NT2/D1 (cell line): ENCODE data around the gene RFXANK.

Experiments used
- DNase-seq: peaks from one replicate; pipeline ENCODE4 v3.0.0-alpha.2; 2011; ENCODE audit warnings: low read depth, low spot score
- H3K27me3 ChIP-seq: 2 replicates; pipeline ENCODE4 v1.6.0; 2011; ENCODE audit warnings: mild to moderate bottlenecking; ENCODE audit not compliant: insufficient read length, insufficient read depth
- H3K36me3 ChIP-seq: 2 replicates; pipeline ENCODE4 v1.6.1; 2011; ENCODE audit warnings: mild to moderate bottlenecking, low read length, mixed read lengths; ENCODE audit not compliant: insufficient read depth, insufficient read length
- H3K4me1 ChIP-seq: 2 replicates; pipeline ENCODE4 v1.5.1; 2011; ENCODE audit not compliant: insufficient read depth, insufficient read length
- H3K4me3 ChIP-seq: 2 replicates; pipeline ENCODE4 v1.5.1; 2011; ENCODE audit warnings: low read depth; ENCODE audit not compliant: insufficient read length
- H3K9ac ChIP-seq: 2 replicates; pipeline ENCODE4 v1.6.0; 2011; ENCODE audit warnings: low read depth; ENCODE audit not compliant: insufficient read length
- H3K9me3 ChIP-seq: 2 replicates; pipeline ENCODE4 v1.5.1; 2011; ENCODE audit warnings: mild to moderate bottlenecking, low read length; ENCODE audit not compliant: insufficient read depth
- SUZ12 ChIP-seq: IDR thresholded peaks from 2 replicates; pipeline ENCODE4 v1.6.1; 2011; ENCODE audit not compliant: insufficient read length, insufficient read depth; ENCODE audit errors: extremely low read depth
- YY1 ChIP-seq: IDR thresholded peaks from 2 replicates; pipeline ENCODE4 v1.6.1; 2011; ENCODE audit not compliant: insufficient read length, insufficient read depth
- ZNF274 ChIP-seq: IDR thresholded peaks from 2 replicates; pipeline ENCODE4 v1.6.1; 2011; ENCODE audit warnings: mild to moderate bottlenecking, low read depth, low read length

RFXANK gene

DNA sequence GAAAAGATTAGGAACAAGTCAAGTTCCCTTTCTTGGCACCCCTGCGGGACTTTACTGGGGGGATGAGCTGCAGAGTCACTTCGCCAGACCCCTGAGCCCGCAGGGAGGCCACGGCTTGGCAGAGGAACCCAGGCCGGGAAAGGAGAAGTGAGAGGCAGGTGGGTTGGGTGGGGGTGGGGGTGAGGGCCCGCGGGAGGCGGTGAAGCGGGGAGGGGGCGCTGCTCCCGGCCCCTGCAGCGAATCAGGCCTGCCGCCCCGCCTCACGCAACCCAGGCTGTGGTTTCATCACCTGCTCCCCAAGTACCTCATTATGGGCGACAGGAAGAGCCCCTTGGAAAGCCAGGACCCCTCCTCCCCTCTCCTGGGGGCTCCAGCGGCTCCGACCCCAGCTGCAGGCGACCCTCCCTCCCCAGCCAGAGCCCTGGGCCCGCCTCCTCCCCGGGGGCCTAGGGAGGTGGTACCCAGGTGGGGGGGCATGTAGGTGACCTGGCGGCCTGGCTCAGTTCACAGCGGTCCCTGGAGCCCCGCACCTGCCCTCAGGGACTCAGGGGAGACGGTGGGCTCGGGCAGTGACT is 31.5 kb upstream of the RFXANK start:
- Histone ChIP-seq H3K4me3 (no peak overlapping the region), H3K27me3 (peaks cover 25% of the 10 kb centered on the region), H3K9ac (no peak overlapping the region), H3K4me1 (peaks cover 4% of the 10 kb centered on the region), H3K9me3 (peaks cover 7% of the 10 kb centered on the region), H3K36me3 (no peaks in the 10 kb centered on the region)
- no peak for DNase-seq
- TF ChIP-seq SUZ12, result no peak

- Histone ChIP-seq H3K4me3 (no peak overlapping the region), H3K9ac (no peak overlapping the region), H3K4me1 (peaks cover 6% of the 10 kb centered on the region), H3K36me3 (no peaks in the 10 kb centered on the region), H3K27me3 (peaks cover 16% of the 10 kb centered on the region), H3K9me3 (no peaks in the 10 kb centered on the region)
- TF ChIP-seq YY1 (no peak), ZNF274 (no peak), SUZ12 (no peak)
- DNase-seq, result no peak
These were observed 29.6 kb upstream of the RFXANK start for GRCh38 chr19:19162495-19162894.

- no peak overlapping the region for H3K4me3 ChIP-seq
- peaks cover 41% of the 10 kb centered on the region for H3K27me3 ChIP-seq
- no peaks in the 10 kb centered on the region for H3K36me3 ChIP-seq
- H3K9ac ChIP-seq, result no peak overlapping the region
- TF ChIP-seq SUZ12 (no peak), ZNF274 (no peak), YY1 (no peak)
- H3K4me1 ChIP-seq, result peaks cover 14% of the 10 kb centered on the region
- H3K9me3 ChIP-seq, result no peaks in the 10 kb centered on the region
- DNase-seq, result no peak
These were observed 26.7 kb upstream of the RFXANK start for GRCh38 chr19:19165396-19165795.

GRCh38 chr19:19167612-19168011 is 24.4 kb upstream of the RFXANK start:
- H3K9ac ChIP-seq, result no peak overlapping the region
- no peak for DNase-seq
- H3K9me3 ChIP-seq, result no peaks in the 10 kb centered on the region
- peaks cover 55% of the 10 kb centered on the region for H3K27me3 ChIP-seq
- no peaks in the 10 kb centered on the region for H3K36me3 ChIP-seq
- H3K4me1 ChIP-seq, result peaks cover 19% of the 10 kb centered on the region
- TF ChIP-seq SUZ12 (no peak), ZNF274 (no peak), YY1 (no peak)
- no peak overlapping the region for H3K4me3 ChIP-seq

GRCh38 chr19:19169236-19170052 is 22.6 kb upstream of the RFXANK start:
- Histone ChIP-seq H3K9me3 (no peaks in the 10 kb centered on the region), H3K4me1 (peaks cover 21% of the 10 kb centered on the region), H3K27me3 (peaks cover 52% of the 10 kb centered on the region), H3K9ac (no peak overlapping the region), H3K4me3 (no peak overlapping the region), H3K36me3 (no peaks in the 10 kb centered on the region)
- DNase-seq, result no peak
- TF ChIP-seq YY1, result no peak
- no peak for TF ChIP-seq ZNF274
- no peak for TF ChIP-seq SUZ12

GRCh38 chr19:19170053-19170872 is 21.8 kb upstream of the RFXANK start, which contains the start of gene MEF2B:
MEF2B (minus strand) TSS chr19:19170263; CDS start chr19:19150735, 19,528 bp downstream.
- H3K4me3 ChIP-seq, result no peak within 1 kb of the TSS
- DNase-seq, result peak; percentile 66
- no peaks in the 10 kb centered on the region for H3K36me3 ChIP-seq
- H3K9me3 ChIP-seq, result no peaks in the 10 kb centered on the region
- peak within 1 kb of the TSS; percentile 43 for H3K9ac ChIP-seq
- H3K4me1 ChIP-seq, result peaks cover 21% of the 10 kb centered on the region
- no peak for TF ChIP-seq SUZ12
- no peak for TF ChIP-seq ZNF274
- no peak for TF ChIP-seq YY1
- peaks cover 48% of the 10 kb centered on the region for H3K27me3 ChIP-seq
